ENCODE results near the gene HSDL2.

- no peak for TF ChIP-seq CTCF (IDR thresholded peaks at IDR 0.05)
- no peak for TF ChIP-seq SIN3A (IDR thresholded peaks at IDR 0.05; ENCODE audit: borderline replicate concordance, insufficient read depth, low read depth, low read length)
Measured at GRCh38 chr9:112506571-112506970, 126.7 kb downstream of the HSDL2 start.
